Neural progenitor cell (in vitro differentiated cells): ENCODE measurements around the gene DDOST. TPM values are rescaled to one million over a fixed set of nuclear protein-coding genes. Genes with fewer than 3 reads are reported as not detected.

ENCODE experiments used
- DNase-seq: peaks from one replicate; pipeline ENCODE4 v3.0.0-alpha.2; 2016; ENCODE audit warnings: low spot score
- H2AFZ ChIP-seq: fragments of 200-600 bp; sonication (generic); replicated peaks from 2 replicates; pipeline ENCODE4 v1.6.1; 2016; ENCODE audit warnings: antibody characterized with exemption
- H3F3A ChIP-seq: fragments of 200-600 bp; sonication (generic); 2 replicates; pipeline ENCODE4 v1.6.1; 2016; ENCODE audit warnings: antibody characterized with exemption, low read depth
- H3K27ac ChIP-seq: fragments of 200-600 bp; sonication (generic); 2 replicates; pipeline ENCODE4 v1.5.1; 2016; ENCODE audit warnings: mild to moderate bottlenecking
- H3K27me3 ChIP-seq: fragments of 200-600 bp; sonication (generic); 2 replicates; pipeline ENCODE4 v1.6.1; 2016; ENCODE audit warnings: mild to moderate bottlenecking, moderate library complexity
- H3K36me3 ChIP-seq: fragments of 200-600 bp; sonication (generic); 2 replicates; pipeline ENCODE4 v1.5.1; 2016
- H3K4me1 ChIP-seq: fragments of 200-600 bp; sonication (generic); 2 replicates; pipeline ENCODE4 v1.6.1; 2016; ENCODE audit warnings: mixed run types
- H3K4me2 ChIP-seq: fragments of 200-600 bp; sonication (generic); 2 replicates; pipeline ENCODE4 v1.6.1; 2016
- H3K4me3 ChIP-seq: fragments of 200-600 bp; sonication (generic); 2 replicates; pipeline ENCODE4 v1.5.1; 2016
- H3K79me2 ChIP-seq: fragments of 200-600 bp; sonication (generic); 2 replicates; pipeline ENCODE4 v1.6.1; 2016; ENCODE audit warnings: low read depth
- H3K9ac ChIP-seq: fragments of 200-600 bp; sonication (generic); 2 replicates; pipeline ENCODE4 v1.6.1; 2016
- H3K9me3 ChIP-seq: fragments of 200-600 bp; sonication (generic); 2 replicates; pipeline ENCODE4 v1.5.1; 2016; ENCODE audit warnings: low read depth
- H4K20me1 ChIP-seq: fragments of 200-600 bp; sonication (generic); 2 replicates; pipeline ENCODE4 v1.6.1; 2016; ENCODE audit warnings: low read depth
- H3K27ac Mint-ChIP-seq: 3 replicates; pipeline ENCODE4 v1.8.0; 2021; ENCODE audit warnings: mixed read lengths
- H3K27me3 Mint-ChIP-seq: 2 replicates; pipeline ENCODE4 v1.8.0; 2022; ENCODE audit warnings: low read depth, mild to moderate bottlenecking, inconsistent platforms, moderate library complexity, mixed read lengths; ENCODE audit not compliant: insufficient read depth
- H3K36me3 Mint-ChIP-seq: 3 replicates; pipeline ENCODE4 v1.8.0; 2021; ENCODE audit warnings: mixed read lengths
- H3K4me1 Mint-ChIP-seq: 3 replicates; pipeline ENCODE4 v1.8.0; 2021; ENCODE audit warnings: mixed read lengths
- H3K4me3 Mint-ChIP-seq: 3 replicates; pipeline ENCODE4 v1.8.0; 2021; ENCODE audit warnings: mild to moderate bottlenecking, moderate library complexity, mixed read lengths
- H3K9me3 Mint-ChIP-seq: 3 replicates; pipeline ENCODE4 v1.8.0; 2020; ENCODE audit warnings: mixed read lengths
- CTCF ChIP-seq: fragments of 200-600 bp; sonication (generic); IDR thresholded peaks from 2 replicates; pipeline ENCODE4 v1.5.1; 2017; ENCODE audit warnings: antibody characterized with exemption, mild to moderate bottlenecking
- EZH2 ChIP-seq: fragments of 200-600 bp; sonication (generic); IDR thresholded peaks from 2 replicates; pipeline ENCODE4 v1.6.1; 2017; ENCODE audit warnings: antibody characterized with exemption, mild to moderate bottlenecking, moderate library complexity
- EZH2phosphoT487 ChIP-seq: fragments of 200-600 bp; sonication (generic); IDR thresholded peaks from 2 replicates; pipeline ENCODE4 v1.6.1; 2017; ENCODE audit warnings: antibody characterized with exemption
- total RNA-seq: library from RNA; depleted of rRNA; stranded (reverse); fragments of >200 nt; gene quantifications from 2 replicates; pipeline ENCODE4 v1.2.3, GENCODE V29; 2015; ENCODE audit warnings: low replicate concordance

The DDOST gene
- total RNA-seq, 1 donor from 2014 or later: 151 TPM

GRCh38 chr1:20682571-20683236 lies 21.5 kb upstream of the DDOST start:
- Histone ChIP-seq H3K4me2 (no peak overlapping the region), H3K9me3 (no peaks in the 10 kb centered on the region), H3K27me3 (no peaks in the 10 kb centered on the region), H3F3A (no peaks in the 10 kb centered on the region), H4K20me1 (no peaks in the 10 kb centered on the region), H3K4me3 (no peak overlapping the region), H3K36me3 (no peaks in the 10 kb centered on the region), H3K79me2 (no peaks in the 10 kb centered on the region), H3K4me1 (no peaks in the 10 kb centered on the region), H3K27ac (no peak overlapping the region), H3K9ac (no peak overlapping the region), H2AFZ (no peak overlapping the region)
- TF ChIP-seq EZH2: no peak
- no peak for TF ChIP-seq EZH2phosphoT487
- TF ChIP-seq CTCF: no peak
- no peak for DNase-seq
- H3K36me3 Mint-ChIP-seq: no peaks in the 10 kb centered on the region
- peaks cover 3% of the 10 kb centered on the region for H3K27me3 Mint-ChIP-seq
- H3K4me3 Mint-ChIP-seq: no peak overlapping the region
- H3K4me1 Mint-ChIP-seq: peaks cover 3% of the 10 kb centered on the region
- no peaks in the 10 kb centered on the region for H3K9me3 Mint-ChIP-seq
- no peak overlapping the region for H3K27ac Mint-ChIP-seq

- no peaks in the 10 kb centered on the region for H3K36me3 ChIP-seq
- no peak overlapping the region for H3K27ac Mint-ChIP-seq
- no peak for TF ChIP-seq CTCF
- no peak for TF ChIP-seq EZH2phosphoT487
- TF ChIP-seq EZH2: no peak
- no peaks in the 10 kb centered on the region for H3K27me3 ChIP-seq
- H2AFZ ChIP-seq: no peak overlapping the region
- no peaks in the 10 kb centered on the region for H3K4me1 ChIP-seq
- H4K20me1 ChIP-seq: no peaks in the 10 kb centered on the region
- no peaks in the 10 kb centered on the region for H3K9me3 Mint-ChIP-seq
- H3K4me2 ChIP-seq: no peak overlapping the region
- peaks cover 3% of the 10 kb centered on the region for H3K4me1 Mint-ChIP-seq
- H3K27me3 Mint-ChIP-seq: peaks cover 3% of the 10 kb centered on the region
- H3K79me2 ChIP-seq: no peaks in the 10 kb centered on the region
- no peaks in the 10 kb centered on the region for H3K36me3 Mint-ChIP-seq
- H3K27ac ChIP-seq: no peak overlapping the region
- no peak overlapping the region for H3K4me3 Mint-ChIP-seq
- no peaks in the 10 kb centered on the region for H3K9me3 ChIP-seq
- no peaks in the 10 kb centered on the region for H3F3A ChIP-seq
- no peak overlapping the region for H3K9ac ChIP-seq
- DNase-seq: no peak
- H3K4me3 ChIP-seq: no peak overlapping the region
Measured at GRCh38 chr1:20681999-20682398, 20.8 kb upstream of the DDOST start.

- no peaks in the 10 kb centered on the region for H3K36me3 Mint-ChIP-seq
- no peak overlapping the region for H2AFZ ChIP-seq
Measured at GRCh38 chr1:20680269-20680668, 19.1 kb upstream of the DDOST start.

More at GRCh38 chr1:20680269-20680668, 19.1 kb upstream of the DDOST start:
- TF ChIP-seq CTCF: no peak
- no peak for TF ChIP-seq EZH2phosphoT487
- TF ChIP-seq EZH2: no peak
- Histone ChIP-seq H3K4me1 (no peaks in the 10 kb centered on the region), H3K4me2 (no peak overlapping the region), H3K9me3 (no peaks in the 10 kb centered on the region), H3K27me3 (no peaks in the 10 kb centered on the region), H3F3A (no peaks in the 10 kb centered on the region), H3K9ac (no peak overlapping the region), H4K20me1 (no peaks in the 10 kb centered on the region), H3K4me3 (no peak overlapping the region), H3K79me2 (no peaks in the 10 kb centered on the region), H3K27ac (no peak overlapping the region), H3K36me3 (no peaks in the 10 kb centered on the region)
- Mint-ChIP-seq H3K9me3 (no peaks in the 10 kb centered on the region), H3K27ac (no peak overlapping the region), H3K27me3 (peaks cover 3% of the 10 kb centered on the region), H3K4me3 (no peak overlapping the region), H3K4me1 (no peaks in the 10 kb centered on the region)
- DNase-seq: no peak
